Measurements from ENCODE around the gene BSPH1. TPM values are rescaled to one million over a fixed set of nuclear protein-coding genes. Genes with fewer than 3 reads are reported as not detected.
"Not testable (repeated sequence)": the region's sequence is repeated elsewhere in the genome, so short reads cannot be mapped to it uniquely, and the experiment has no call there.

Gene BSPH1
- total RNA-seq, 2 donors from 2014 or later = not detected

- Mint-ChIP-seq H3K27me3 (ENCODE audit: low read depth) (peaks cover 22% of the 10 kb centered on the region), H3K27ac (no peak overlapping the region), H3K4me3 (no peak overlapping the region), H3K36me3 (ENCODE audit: insufficient read depth in 2 of 2) (no peaks in the 10 kb centered on the region), H3K9me3 (peaks cover 2 to 3% of the 10 kb centered on the region in 2 donors), H3K4me1 (ENCODE audit: low read depth) (no peaks in the 10 kb centered on the region)
- ATAC-seq (replicated peaks in 1 of 2) (no peak), DNase-seq (no peak)
Measured at GRCh38 chr19:47996230-47996727, 4.3 kb upstream of the BSPH1 start.

- Mint-ChIP-seq H3K4me3 (no peak within 1 kb of the TSS), H3K27me3 (ENCODE audit: low read depth) (peaks cover 29% of the 10 kb centered on the region), H3K27ac (no peak within 1 kb of the TSS), H3K4me1 (ENCODE audit: low read depth) (no peaks in the 10 kb centered on the region), H3K9me3 (peaks cover 2 to 3% of the 10 kb centered on the region in 2 donors), H3K36me3 (ENCODE audit: insufficient read depth in 2 of 2) (no peaks in the 10 kb centered on the region)
- DNase-seq = no peak
- no peak for ATAC-seq (replicated peaks in 1 of 2)
Measured at GRCh38 chr19:47994209-47994802, 2.3 kb upstream of the BSPH1 start, which contains the start of gene ELSPBP1. Gene ELSPBP1 (plus strand): TSS chr19:47994632. CDS start chr19:48008668, 14,036 bp downstream.

- no peaks in the 10 kb centered on the region for H3K36me3 Mint-ChIP-seq (ENCODE audit: insufficient read depth in 2 of 2)
- H3K4me1 Mint-ChIP-seq (ENCODE audit: low read depth) = no peaks in the 10 kb centered on the region
- H3K27me3 Mint-ChIP-seq (ENCODE audit: low read depth) = peaks cover 25% of the 10 kb centered on the region
- no peak overlapping the region for H3K4me3 Mint-ChIP-seq
- DNase-seq = no peak
- H3K27ac Mint-ChIP-seq = no peak overlapping the region
- peaks cover 2 to 3% of the 10 kb centered on the region in 2 donors for H3K9me3 Mint-ChIP-seq
- ATAC-seq (replicated peaks in 1 of 2) = no peak
Measured at GRCh38 chr19:47991191-47991808, 670 bp downstream of the BSPH1 start.

GRCh38 chr19:47973529-47973928 is 18.4 kb downstream of the BSPH1 start:
- no peak for DNase-seq
- no peak overlapping the region for H3K4me3 Mint-ChIP-seq
- H3K4me1 Mint-ChIP-seq (ENCODE audit: low read depth) = no peaks in the 10 kb centered on the region
- H3K27ac Mint-ChIP-seq = no peak overlapping the region
- peaks cover 35% of the 10 kb centered on the region for H3K27me3 Mint-ChIP-seq (ENCODE audit: low read depth)
- no peaks in the 10 kb centered on the region for H3K36me3 Mint-ChIP-seq (ENCODE audit: insufficient read depth in 2 of 2)
- no peaks in the 10 kb centered on the region for H3K9me3 Mint-ChIP-seq
- no peak for ATAC-seq (replicated peaks in 1 of 2)

GRCh38 chr19:47955936-47956335 is 36.0 kb downstream of the BSPH1 start:
- not testable (repeated sequence) for H3K36me3 Mint-ChIP-seq (ENCODE audit: insufficient read depth in 2 of 2); H3K4me1 Mint-ChIP-seq (ENCODE audit: low read depth); H3K9me3 Mint-ChIP-seq; H3K27ac Mint-ChIP-seq; ATAC-seq (replicated peaks in 1 of 2); H3K27me3 Mint-ChIP-seq (ENCODE audit: low read depth); H3K4me3 Mint-ChIP-seq
- DNase-seq = peak in 1 of 2 donors; percentile 5

GRCh38 chr19:47952132-47952531 is 39.8 kb downstream of the BSPH1 start:
- not testable (repeated sequence) for H3K27me3 Mint-ChIP-seq (ENCODE audit: low read depth); H3K4me3 Mint-ChIP-seq; H3K9me3 Mint-ChIP-seq; H3K36me3 Mint-ChIP-seq (ENCODE audit: insufficient read depth in 2 of 2); H3K27ac Mint-ChIP-seq; ATAC-seq (replicated peaks in 1 of 2); H3K4me1 Mint-ChIP-seq (ENCODE audit: low read depth); DNase-seq

GRCh38 chr19:47949852-47950521 is 42.0 kb downstream of the BSPH1 start:
- not testable (repeated sequence) for ATAC-seq (replicated peaks in 1 of 2); H3K27ac Mint-ChIP-seq; H3K4me1 Mint-ChIP-seq (ENCODE audit: low read depth); H3K27me3 Mint-ChIP-seq (ENCODE audit: low read depth); H3K36me3 Mint-ChIP-seq (ENCODE audit: insufficient read depth in 2 of 2); H3K9me3 Mint-ChIP-seq; H3K4me3 Mint-ChIP-seq
- DNase-seq = peak; percentile 2 to 26

GRCh38 chr19:47928581-47928980 is 63.4 kb downstream of the BSPH1 start:
- H3K36me3 Mint-ChIP-seq (ENCODE audit: insufficient read depth in 2 of 2); H3K27ac Mint-ChIP-seq; H3K4me3 Mint-ChIP-seq; H3K4me1 Mint-ChIP-seq (ENCODE audit: low read depth); H3K9me3 Mint-ChIP-seq; H3K27me3 Mint-ChIP-seq (ENCODE audit: low read depth); ATAC-seq (replicated peaks in 1 of 2): not testable (repeated sequence)
- DNase-seq = peak; percentile 1 to 45

GRCh38 chr19:47920107-47920506 is 71.9 kb downstream of the BSPH1 start:
- peak; percentile 91 to 97 for DNase-seq
- H3K27ac Mint-ChIP-seq; H3K36me3 Mint-ChIP-seq (ENCODE audit: insufficient read depth in 2 of 2); ATAC-seq (replicated peaks in 1 of 2); H3K27me3 Mint-ChIP-seq (ENCODE audit: low read depth); H3K4me3 Mint-ChIP-seq; H3K4me1 Mint-ChIP-seq (ENCODE audit: low read depth); H3K9me3 Mint-ChIP-seq: not testable (repeated sequence)

Other genes with a start within 250 kb of the BSPH1 start
- gene NOP53, start 246.6 kb downstream of the BSPH1 start, total RNA-seq = 100 to 1,000 TPM; 405 to 415 TPM
- gene SELENOW, start 213.5 kb downstream of the BSPH1 start, total RNA-seq = 10 to 100 TPM; 73.4 to 79.5 TPM
- not detected for gene TPRX1, start 187.6 kb downstream of the BSPH1 start, total RNA-seq
- gene CRX, start 170.2 kb downstream of the BSPH1 start, total RNA-seq = not detected
- not detected for gene TPRX2, start 132.9 kb downstream of the BSPH1 start, total RNA-seq
- gene SULT2A1, start 105.9 kb downstream of the BSPH1 start, total RNA-seq = not detected
- gene ELSPBP1, start 2.5 kb upstream of the BSPH1 start, total RNA-seq = not detected
- gene CABP5, start 51.9 kb upstream of the BSPH1 start, total RNA-seq = not detected
- 10 to 100 TPM; 13.7 to 23.9 TPM for gene PLA2G4C, start 118.6 kb upstream of the BSPH1 start, total RNA-seq
- 100 to 1,000 TPM; 156 to 212 TPM for gene LIG1, start 178.2 kb upstream of the BSPH1 start, total RNA-seq
- 10 to 100 TPM; 10.6 to 13.1 TPM for gene ZSWIM9, start 178.5 kb upstream of the BSPH1 start, total RNA-seq